ENCODE measurements around the gene MAP1B.
A peak's percentile ranks its signal among the peaks of the same experiment; 100 is the strongest.

The MAP1B gene

GRCh38 chr5:72228960-72229359 is 121.7 kb downstream of the MAP1B start:
- no peak for TF ChIP-seq CTCF (IDR thresholded peaks at IDR 0.05; ENCODE audit: insufficient read depth, low read depth, low read length, missing control alignments)
- no peak overlapping the region for H3K4me3 ChIP-seq (ENCODE audit: low read depth, low read length)
- no peak for DNase-seq (ENCODE audit: low read depth)

- no peak overlapping the region for H3K4me3 ChIP-seq (ENCODE audit: low read depth, low read length)
- no peak for TF ChIP-seq CTCF (IDR thresholded peaks at IDR 0.05; ENCODE audit: insufficient read depth, low read depth, low read length, missing control alignments)
- DNase-seq (ENCODE audit: low read depth), result peak; percentile 40
Observed at GRCh38 chr5:72231991-72232703, 124.9 kb downstream of the MAP1B start.

- DNase-seq (ENCODE audit: low read depth), result no peak
- no peak for TF ChIP-seq CTCF (IDR thresholded peaks at IDR 0.05; ENCODE audit: insufficient read depth, low read depth, low read length, missing control alignments)
- H3K4me3 ChIP-seq (ENCODE audit: low read depth, low read length), result no peak overlapping the region
Observed at GRCh38 chr5:72232838-72233237, 125.6 kb downstream of the MAP1B start.

- no peak for TF ChIP-seq CTCF (IDR thresholded peaks at IDR 0.05; ENCODE audit: insufficient read depth, low read depth, low read length, missing control alignments)
- no peak for DNase-seq (ENCODE audit: low read depth)
- H3K4me3 ChIP-seq (ENCODE audit: low read depth, low read length), result no peak overlapping the region
Observed at GRCh38 chr5:72233835-72234234, 126.6 kb downstream of the MAP1B start.

- no peak for TF ChIP-seq CTCF (IDR thresholded peaks at IDR 0.05; ENCODE audit: insufficient read depth, low read depth, low read length, missing control alignments)
- H3K4me3 ChIP-seq (ENCODE audit: low read depth, low read length), result no peak overlapping the region
- peak; percentile 73 for DNase-seq (ENCODE audit: low read depth)
Observed at GRCh38 chr5:72234265-72234700, 127.0 kb downstream of the MAP1B start.

GRCh38 chr5:72234868-72235267 is 127.6 kb downstream of the MAP1B start:
- DNase-seq (ENCODE audit: low read depth), result no peak
- TF ChIP-seq CTCF (IDR thresholded peaks at IDR 0.05; ENCODE audit: insufficient read depth, low read depth, low read length, missing control alignments), result no peak
- no peak overlapping the region for H3K4me3 ChIP-seq (ENCODE audit: low read depth, low read length)

- DNase-seq (ENCODE audit: low read depth), result no peak
- TF ChIP-seq CTCF (IDR thresholded peaks at IDR 0.05; ENCODE audit: insufficient read depth, low read depth, low read length, missing control alignments), result no peak
- no peak overlapping the region for H3K4me3 ChIP-seq (ENCODE audit: low read depth, low read length)
Observed at GRCh38 chr5:72235725-72236124, 128.4 kb downstream of the MAP1B start.
